T-helper 1 cell (primary cell): ENCODE results near the gene CILP.

ENCODE experiments used
- DNase-seq, 5 donors: peaks; one replicate each; pipeline ENCODE4 v3.0.0-alpha.2; 2012 to 2020

The CILP gene

GRCh38 chr15:65221697-65222096 lies 10.4 kb upstream of the CILP start:
- DNase-seq, result no peak

- DNase-seq, result no peak
These were observed 7.9 kb upstream of the CILP start for GRCh38 chr15:65219137-65219536.

- DNase-seq, result no peak
These were observed 6.5 kb upstream of the CILP start for GRCh38 chr15:65217526-65218482.

- DNase-seq, result no peak
These were observed 4.2 kb upstream of the CILP start for GRCh38 chr15:65215496-65215895.

- no peak for DNase-seq
These were observed 2.7 kb upstream of the CILP start for GRCh38 chr15:65214010-65214409.

GRCh38 chr15:65213241-65213640 lies 2.0 kb upstream of the CILP start:
- DNase-seq, result no peak

GRCh38 chr15:65212097-65212496 lies 824 bp upstream of the CILP start:
- DNase-seq, result peak in 1 of 5 donors; percentile 24

- no peak for DNase-seq
These were observed 259 bp upstream of the CILP start for GRCh38 chr15:65211482-65211982.

- DNase-seq, result no peak
These were observed 1.3 kb downstream of the CILP start for GRCh38 chr15:65209701-65210643.

- DNase-seq, result no peak
These were observed 2.6 kb downstream of the CILP start for GRCh38 chr15:65208647-65209046.

- DNase-seq, result no peak
These were observed 3.9 kb downstream of the CILP start for GRCh38 chr15:65207280-65207840.

GRCh38 chr15:65206750-65207149 lies 4.5 kb downstream of the CILP start:
- DNase-seq, result no peak

- no peak for DNase-seq
These were observed 6.2 kb downstream of the CILP start for GRCh38 chr15:65204931-65205660.

GRCh38 chr15:65204236-65204930 lies 6.9 kb downstream of the CILP start:
- DNase-seq, result no peak

- DNase-seq, result no peak
These were observed 9.4 kb downstream of the CILP start for GRCh38 chr15:65201918-65202317.

GRCh38 chr15:65198571-65198970 lies 12.7 kb downstream of the CILP start:
- no peak for DNase-seq

- no peak for DNase-seq
These were observed 14.0 kb downstream of the CILP start for GRCh38 chr15:65197337-65197645.

- no peak for DNase-seq
These were observed 14.5 kb downstream of the CILP start for GRCh38 chr15:65196637-65197336.

GRCh38 chr15:65195548-65195923 lies 15.7 kb downstream of the CILP start:
- DNase-seq, result no peak

- no peak for DNase-seq
These were observed 16.3 kb downstream of the CILP start for GRCh38 chr15:65194826-65195547.
